Stimulated activated CD4-positive, alpha-beta T cell treated with anti-CD3 and anti-CD28 coated beads, Interleukin-1b, Interleukin-23, amount 100 ng/mL, for 4 hours (primary cell): ENCODE results near the gene GTPBP10.

Source experiments
- DNase-seq, 2 donors: peaks; one replicate each; pipeline ENCODE4 v3.0.0-alpha.2; 2020; ENCODE audit warnings: low read depth in 2 of 2

GTPBP10 gene

GRCh38 chr7:90351987-90352386 lies 5.5 kb downstream of the GTPBP10 start:
- no peak for DNase-seq

- DNase-seq, result no peak
These were observed 36.9 kb downstream of the GTPBP10 start for GRCh38 chr7:90383422-90383821.

GRCh38 chr7:90383861-90384260 lies 37.3 kb downstream of the GTPBP10 start:
- no peak for DNase-seq

GRCh38 chr7:90384433-90384832 lies 37.9 kb downstream of the GTPBP10 start:
- no peak for DNase-seq

GRCh38 chr7:90387470-90388240 lies 41.1 kb downstream of the GTPBP10 start:
- DNase-seq, result no peak

- no peak for DNase-seq
These were observed 44.4 kb downstream of the GTPBP10 start for GRCh38 chr7:90390926-90391325.

- no peak for DNase-seq
These were observed 45.0 kb downstream of the GTPBP10 start for GRCh38 chr7:90391488-90391887.

- no peak for DNase-seq
These were observed 49.9 kb downstream of the GTPBP10 start for GRCh38 chr7:90396420-90396819.

- no peak for DNase-seq
These were observed 55.5 kb downstream of the GTPBP10 start for GRCh38 chr7:90401989-90402388.

- no peak for DNase-seq
These were observed 56.3 kb downstream of the GTPBP10 start for GRCh38 chr7:90402785-90403173.

- DNase-seq, result peak; percentile 30 to 36
These were observed 56.9 kb downstream of the GTPBP10 start, which contains the start of gene CLDN12 for GRCh38 chr7:90403174-90404113. CLDN12 (plus strand) TSS chr7:90403461; CDS start chr7:90412677, 9,216 bp downstream.

- DNase-seq, result no peak
These were observed 58.3 kb downstream of the GTPBP10 start for GRCh38 chr7:90404777-90405176.

- no peak for DNase-seq
These were observed 60.9 kb downstream of the GTPBP10 start for GRCh38 chr7:90407484-90407821.

GRCh38 chr7:90408142-90408541 lies 61.6 kb downstream of the GTPBP10 start:
- DNase-seq, result no peak

- DNase-seq, result no peak
These were observed 63.2 kb downstream of the GTPBP10 start for GRCh38 chr7:90409667-90410066.

GRCh38 chr7:90411510-90411909 lies 65.0 kb downstream of the GTPBP10 start:
- DNase-seq, result no peak

GRCh38 chr7:90412458-90413184 lies 66.1 kb downstream of the GTPBP10 start:
- no peak for DNase-seq

GRCh38 chr7:90413185-90413528 lies 66.6 kb downstream of the GTPBP10 start:
- DNase-seq, result no peak

GRCh38 chr7:90421651-90422050 lies 75.1 kb downstream of the GTPBP10 start:
- no peak for DNase-seq

GRCh38 chr7:90424720-90425119 lies 78.2 kb downstream of the GTPBP10 start:
- no peak for DNase-seq

- DNase-seq, result no peak
These were observed 78.9 kb downstream of the GTPBP10 start for GRCh38 chr7:90425376-90425775.
